Activated CD4-positive, alpha-beta T cell treated with anti-CD3 and anti-CD28 coated beads for 48 hours (primary cell): ENCODE data around the gene COL23A1.
A peak's percentile ranks its signal among the peaks of the same experiment; 100 is the strongest.

Experiments used
- DNase-seq: peaks from one replicate; pipeline ENCODE4 v3.0.0-alpha.2; 2020

Gene COL23A1

DNA sequence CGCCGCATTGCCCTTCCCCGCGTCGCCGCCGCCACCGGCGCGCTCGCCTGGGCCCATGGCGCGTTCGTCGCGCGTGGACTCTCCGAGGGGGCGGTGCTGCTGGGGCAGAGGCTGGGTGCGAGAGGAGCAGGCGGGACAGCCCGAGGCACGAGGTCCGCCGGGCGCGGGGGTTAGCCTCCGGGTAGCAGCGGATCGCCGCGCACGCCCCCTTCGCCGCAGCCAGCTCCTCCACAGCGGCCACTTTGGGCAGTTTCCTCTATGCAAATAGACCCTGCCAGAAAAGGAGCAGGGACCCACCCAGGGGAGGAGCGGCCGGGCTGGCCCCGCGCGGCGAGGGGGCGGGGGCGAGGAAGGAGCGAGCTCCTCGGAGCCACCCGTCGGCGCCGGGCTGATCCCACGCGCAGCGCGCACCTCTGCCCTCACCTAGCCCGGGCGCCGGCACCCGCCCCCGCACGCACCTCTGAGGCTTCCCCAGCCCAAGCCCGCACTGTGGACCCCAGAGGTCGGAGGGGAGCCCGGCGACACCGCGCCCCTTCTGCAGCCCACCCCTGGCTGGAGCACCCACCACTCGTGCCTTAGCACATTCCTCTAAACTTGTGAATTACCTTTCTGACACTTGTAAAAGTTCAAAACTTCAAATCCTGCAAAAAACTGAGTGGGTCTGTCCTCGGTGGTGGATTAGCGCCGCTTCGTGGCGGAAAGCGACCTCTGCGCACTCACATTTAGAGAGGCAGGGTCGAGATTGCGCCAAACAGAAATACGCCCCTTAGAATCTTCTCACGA lies at the start of gene COL23A1:
COL23A1 (minus strand) TSS at position 253 of the 783 bp plus-strand sequence.
- peak; percentile 58 for DNase-seq

DNA sequence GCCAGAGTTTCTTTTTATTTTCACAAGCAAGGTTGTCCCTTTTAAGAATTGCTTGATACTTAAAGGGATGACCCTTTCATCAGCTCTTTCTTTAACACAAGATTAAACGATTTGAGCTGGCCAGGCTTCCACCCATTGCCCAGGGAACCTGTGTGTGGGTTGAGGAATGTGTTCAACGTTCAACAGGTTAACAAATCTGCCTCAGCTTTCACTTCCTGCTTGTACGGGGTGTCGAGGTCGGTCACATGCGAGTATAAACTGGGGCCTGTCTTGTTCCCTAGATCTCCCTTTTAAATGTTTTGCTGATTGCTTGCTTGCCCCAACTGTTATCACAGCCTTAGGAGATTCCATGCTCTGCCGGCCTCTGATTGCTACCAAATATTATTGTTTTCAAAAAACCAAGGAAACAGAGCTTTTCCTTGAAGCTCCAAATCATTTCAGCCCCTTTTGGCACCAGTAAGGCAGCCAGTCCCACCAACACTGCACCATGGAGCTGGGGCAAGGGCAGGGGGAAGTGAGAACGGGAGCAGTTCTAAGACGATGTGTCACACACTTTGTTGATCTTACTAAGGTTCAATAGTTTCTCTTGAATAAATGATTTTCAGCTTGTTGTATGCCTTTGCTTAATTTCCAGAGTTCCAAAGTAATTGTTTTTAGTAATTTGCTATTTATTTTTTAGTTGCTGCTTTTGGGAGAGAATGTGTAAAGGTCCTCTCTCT lies 47.3 kb upstream of the COL23A1 start:
- no peak for DNase-seq

DNA sequence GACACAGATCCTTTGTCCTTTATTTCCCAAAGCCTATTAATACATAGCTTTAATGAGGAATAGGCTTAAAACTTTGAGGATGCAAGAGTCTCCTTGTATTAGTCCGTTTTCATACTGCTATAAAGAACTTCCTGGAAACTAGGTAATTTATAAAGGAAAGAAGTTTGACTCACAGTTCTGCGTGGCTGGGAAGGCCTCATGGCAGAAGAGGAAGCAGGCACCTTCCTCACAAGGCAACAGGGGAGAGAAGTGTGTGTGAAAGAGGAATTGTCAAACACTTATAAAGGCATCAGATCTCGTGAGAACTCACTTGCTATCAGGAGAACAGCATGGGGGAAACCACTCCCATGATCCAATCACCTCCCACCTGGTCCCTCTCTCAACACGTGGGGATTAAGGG lies 42.1 kb upstream of the COL23A1 start:
- no peak for DNase-seq

DNA sequence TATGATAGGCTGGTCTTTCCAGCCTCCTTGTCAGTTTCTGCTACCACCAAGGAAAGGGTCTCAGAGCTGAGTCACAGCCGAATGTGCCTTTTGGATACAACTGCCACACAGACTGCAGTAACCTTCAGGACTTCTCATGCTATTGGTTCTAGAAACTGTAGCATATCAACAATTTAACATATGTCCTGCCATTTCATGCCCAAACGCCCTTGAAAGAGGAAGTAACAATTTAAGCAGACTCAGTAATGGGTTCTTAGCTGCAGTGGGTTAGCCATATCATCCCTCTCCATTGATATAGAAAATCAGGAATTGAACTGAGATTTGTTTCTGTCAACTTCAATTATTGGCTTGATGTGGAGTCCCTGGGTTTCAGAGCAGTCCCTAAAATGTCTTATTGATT lies 40.8 kb upstream of the COL23A1 start:
- no peak for DNase-seq

DNA sequence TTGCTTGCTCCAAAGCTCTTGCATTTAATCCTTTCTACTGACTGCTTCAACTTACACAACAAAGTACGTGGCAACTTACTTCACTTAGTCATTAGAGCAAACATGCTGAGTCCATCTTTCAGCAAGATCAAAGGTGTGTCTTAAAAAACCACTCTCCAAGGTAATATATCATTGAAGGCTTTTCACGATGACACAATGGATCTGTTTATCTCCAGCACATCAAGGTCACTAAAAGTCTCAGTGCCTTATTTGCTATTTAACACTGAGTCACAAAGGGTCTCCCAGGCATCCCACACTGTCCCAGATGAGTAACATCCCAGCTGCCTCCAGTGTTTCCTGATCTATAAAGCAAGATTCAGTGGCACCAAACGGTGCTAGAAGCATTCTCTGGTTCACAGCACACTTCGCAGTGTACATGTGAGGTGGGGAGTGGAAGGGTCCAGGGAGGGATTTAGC lies 40.3 kb upstream of the COL23A1 start:
- DNase-seq = no peak

DNA sequence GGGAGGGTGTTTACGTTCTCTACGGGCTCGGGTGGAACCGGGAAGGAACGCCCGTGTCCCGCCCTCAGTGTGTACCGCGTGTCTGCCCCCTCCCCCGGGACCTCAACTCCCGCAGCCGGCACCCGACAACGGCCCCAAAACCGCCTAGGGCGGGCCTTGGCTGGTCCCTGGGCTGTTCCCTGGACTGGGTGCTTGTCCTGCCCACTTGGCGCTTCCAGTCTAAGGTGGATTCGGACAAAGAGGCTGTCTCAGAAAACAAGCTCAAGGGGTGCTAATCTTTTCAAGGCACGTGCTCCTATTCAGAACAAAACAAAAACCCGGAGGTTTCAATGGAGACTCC lies 37.0 kb upstream of the COL23A1 start:
- no peak for DNase-seq

DNA sequence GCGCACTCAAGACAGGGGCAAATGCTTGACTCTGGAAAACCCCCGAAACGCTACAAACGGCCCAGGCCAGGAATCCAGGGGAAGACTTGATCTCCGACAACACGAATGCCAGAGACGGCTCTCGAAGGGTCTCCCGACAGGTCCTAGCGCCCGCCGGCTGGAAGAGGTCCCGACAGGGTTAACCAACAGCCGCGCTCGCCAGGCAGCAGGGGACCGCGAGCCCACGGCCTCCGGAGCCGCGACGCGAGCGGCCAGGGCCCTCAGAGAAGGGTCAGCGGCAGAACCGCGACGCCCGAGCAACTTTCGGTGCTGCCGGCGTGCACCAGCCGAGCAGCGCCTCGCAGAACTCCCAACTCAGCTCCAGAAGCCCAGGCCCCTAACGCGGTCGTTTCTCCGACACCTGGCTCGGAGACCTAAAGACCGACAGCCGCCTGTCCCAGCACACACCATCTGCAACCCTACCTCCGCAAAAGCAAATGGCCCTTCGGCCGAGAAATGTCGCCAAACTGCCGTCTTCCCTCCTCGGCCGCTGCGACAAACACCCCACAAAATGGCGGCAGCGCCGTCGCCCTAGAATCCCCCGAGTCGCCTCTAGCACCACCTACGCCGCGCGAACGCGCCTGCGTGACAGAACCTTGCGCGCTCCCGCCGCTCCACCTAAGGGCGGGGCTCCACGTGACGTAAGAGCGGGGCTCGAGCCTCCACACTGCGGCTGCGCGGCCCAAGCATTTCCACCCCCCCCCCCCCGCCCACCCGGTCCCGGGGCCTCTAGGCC lies 36.5 kb upstream of the COL23A1 start, which contains the start of gene CLK4:
CLK4 (minus strand) TSS at position 567 of the 775 bp plus-strand sequence. CDS start 3,634 bp downstream, outside the sequence.
- DNase-seq = peak; percentile 98

DNA sequence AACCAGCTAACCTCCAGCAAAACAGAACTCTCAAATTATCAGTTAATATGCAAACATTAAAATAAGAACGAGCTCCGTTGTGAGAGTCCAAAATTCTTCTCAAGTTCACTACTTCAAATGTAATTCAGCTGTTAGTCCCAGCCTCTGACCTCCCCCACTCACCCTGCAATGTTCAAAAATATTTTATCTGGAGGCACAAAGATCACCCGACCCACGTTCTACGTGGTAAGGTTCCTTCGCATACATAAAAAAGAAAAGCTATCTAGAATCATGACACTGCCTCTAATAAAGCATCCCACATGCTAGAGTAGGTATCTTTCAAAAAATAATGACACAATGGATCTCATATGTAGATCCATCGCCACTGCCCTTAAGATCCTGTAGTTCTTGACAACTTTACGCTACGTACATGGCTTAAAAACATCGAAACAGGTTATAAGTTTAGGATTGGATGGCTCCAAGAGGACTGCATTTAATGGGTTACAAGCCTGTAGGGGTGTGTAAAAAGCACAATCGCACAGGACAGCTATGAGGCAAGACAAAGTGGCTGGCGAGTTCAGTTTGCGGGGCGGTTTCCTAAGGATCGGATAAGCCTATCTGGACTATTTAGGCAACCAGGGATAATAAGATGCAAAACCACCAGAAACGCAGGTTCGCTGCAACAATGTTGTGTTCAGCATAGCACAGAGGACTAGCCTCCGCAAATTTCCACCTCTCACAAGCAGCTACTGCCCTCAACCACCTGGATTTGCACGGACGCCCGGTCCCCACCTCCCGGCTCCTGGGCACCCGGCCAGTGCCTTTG lies 35.7 kb upstream of the COL23A1 start:
- DNase-seq = no peak

DNA sequence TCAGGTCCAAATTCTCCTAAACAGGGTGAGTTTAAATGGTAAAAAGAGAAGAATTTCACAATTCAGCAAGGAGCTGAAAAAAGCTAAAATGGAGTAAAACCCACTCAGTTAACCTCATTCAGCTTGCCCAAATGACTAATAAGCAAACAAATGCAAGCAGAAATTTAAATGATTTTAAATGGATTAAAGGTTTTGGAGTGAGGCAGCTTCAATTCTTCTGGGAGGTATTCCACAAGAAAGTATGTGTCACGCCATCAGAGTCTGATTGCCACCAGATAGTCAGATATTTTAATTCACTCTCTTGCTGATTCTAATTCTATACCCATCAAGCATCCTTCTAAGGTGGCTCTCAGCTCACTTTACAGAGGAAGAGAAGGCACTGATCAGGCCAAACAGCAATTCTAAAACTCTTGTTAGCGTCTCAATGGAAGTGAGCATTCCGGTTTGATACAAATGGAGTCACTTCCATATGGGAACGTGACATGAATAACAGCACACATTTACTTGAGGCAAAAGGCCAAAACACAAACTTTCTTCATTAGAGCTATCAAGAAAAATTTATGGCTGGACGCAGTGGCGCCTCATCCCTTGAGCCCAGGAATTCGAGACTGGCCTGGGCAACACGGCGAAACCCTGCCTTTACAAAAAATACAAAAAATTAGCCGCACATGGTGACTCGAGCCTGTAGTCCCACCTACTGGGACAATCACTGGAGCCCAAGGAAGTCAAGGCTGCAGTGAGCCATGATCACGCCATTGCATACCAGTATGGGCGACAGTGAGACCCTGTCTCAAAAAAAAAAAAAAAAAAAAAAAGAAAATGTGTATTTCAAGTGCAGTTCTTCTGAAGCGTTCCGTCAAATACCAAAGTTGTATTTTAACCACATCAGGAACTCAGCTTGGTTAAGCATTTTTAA lies 34.7 kb upstream of the COL23A1 start:
- no peak for DNase-seq

DNA sequence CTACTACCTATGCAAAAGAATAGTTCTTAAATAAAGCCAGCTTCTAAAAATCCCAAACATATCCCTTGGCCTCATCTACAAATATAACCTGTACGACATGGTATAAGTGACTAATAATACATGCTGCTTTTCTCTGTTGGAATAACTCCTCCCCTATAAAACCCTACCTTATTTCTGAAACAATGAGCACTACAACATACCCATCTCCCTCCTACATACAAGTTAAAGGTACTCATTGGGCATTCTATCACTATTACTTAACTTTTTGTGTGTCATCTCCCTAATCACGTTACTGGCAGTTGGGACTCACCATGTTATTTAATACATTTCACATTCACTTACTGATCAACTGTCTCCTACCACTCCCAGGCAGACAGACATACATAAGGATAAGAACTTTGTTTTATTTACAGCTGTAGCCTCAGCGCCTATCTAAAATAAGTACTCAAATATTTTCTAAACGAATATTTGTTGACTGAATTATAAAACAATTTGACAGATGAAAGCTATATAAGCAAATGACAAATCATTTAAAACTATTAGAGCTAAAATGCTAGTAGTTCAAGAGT lies 32.6 kb upstream of the COL23A1 start:
- no peak for DNase-seq

DNA sequence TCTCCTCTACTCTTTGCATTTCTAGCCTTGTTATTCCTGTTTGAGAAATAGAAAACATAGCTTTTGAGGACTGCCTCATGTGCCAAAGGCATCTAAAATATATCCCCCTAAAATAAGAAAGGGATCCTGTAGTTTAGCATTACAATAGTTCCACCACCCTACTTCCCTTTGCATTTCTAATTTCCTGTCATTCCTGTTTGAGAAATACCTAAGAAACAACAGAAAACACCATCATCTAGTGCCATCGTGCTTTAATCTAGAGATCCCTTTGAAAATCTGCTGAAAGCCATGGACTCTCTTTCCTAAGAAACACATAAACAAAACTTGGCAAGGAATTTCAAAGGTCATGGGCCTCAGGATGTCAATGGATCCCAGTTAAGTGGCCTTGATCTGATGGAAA lies 29.2 kb upstream of the COL23A1 start:
- DNase-seq = no peak

DNA sequence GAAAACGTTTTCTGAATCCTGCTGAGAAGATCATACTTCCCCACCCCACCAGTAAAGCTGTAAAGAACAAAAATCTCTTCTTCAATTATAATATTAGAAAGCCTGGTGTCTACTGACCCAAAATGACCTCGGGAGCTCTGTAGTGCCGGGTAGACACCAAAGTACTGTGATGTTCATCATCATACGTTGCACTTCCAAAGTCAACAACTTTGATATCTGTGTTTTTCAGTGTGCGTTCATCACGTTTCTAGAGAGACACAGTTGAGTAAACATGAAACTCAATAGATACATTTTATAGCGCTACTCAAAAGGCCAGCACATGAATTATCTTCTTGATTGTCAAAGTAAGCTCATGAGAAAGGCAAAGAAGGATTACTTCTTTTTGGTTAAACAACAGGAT lies 22.1 kb upstream of the COL23A1 start:
- no peak for DNase-seq

DNA sequence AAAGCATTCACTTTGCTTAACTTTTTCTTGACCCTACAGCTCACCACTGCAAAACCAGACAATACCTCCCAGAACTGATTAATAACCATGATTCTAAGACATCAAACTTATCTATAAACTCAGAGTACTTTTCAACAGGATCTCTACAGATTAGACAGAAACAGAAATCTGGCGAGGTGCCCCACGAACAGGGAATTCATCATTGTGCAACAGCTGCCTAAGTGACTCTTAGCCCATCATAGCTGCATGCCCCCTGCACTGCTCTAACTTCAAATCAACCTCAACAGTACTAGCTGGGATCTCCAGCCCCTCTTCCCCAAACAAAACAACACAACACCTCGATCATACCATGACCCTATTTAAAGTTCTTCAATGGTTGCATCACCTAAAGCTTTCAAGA lies 16.1 kb upstream of the COL23A1 start:
- no peak for DNase-seq

DNA sequence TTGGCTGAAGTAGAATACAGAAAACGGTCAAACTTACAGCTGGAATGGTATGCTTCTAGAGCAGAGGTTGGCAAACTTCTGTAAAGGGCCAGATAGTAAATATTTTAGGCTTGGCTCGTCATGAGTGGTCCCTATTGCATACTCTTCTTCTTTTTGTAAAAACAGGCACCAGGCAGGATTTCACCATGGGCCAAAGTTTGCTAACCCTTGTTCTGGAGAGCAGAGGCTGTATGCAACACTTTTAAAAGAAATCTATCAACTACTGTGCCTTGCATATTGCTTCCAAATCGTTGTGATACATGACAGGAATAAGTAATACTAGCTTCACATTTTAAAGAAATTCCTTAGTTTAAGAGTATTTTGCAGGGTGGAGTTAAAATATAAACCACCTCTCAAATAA lies 15.6 kb upstream of the COL23A1 start:
- DNase-seq = no peak

DNA sequence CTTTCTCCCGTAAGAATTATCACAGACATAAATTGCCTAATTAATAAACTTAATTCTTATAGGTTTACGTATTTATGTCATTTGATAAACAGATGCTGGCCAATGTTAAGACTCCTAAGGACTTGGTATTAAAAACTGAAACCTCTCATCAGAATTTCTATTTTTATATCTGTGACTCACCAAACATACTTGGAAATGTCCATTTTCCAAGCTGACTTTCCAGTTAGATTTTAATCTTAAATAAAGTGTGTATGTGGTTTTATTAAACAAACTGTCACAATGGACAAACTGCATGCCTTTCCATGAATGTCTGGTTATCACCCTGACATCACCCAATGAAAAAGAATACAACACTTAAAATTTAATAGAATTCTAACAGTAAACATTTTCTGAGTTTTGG lies 12.6 kb upstream of the COL23A1 start:
- DNase-seq = no peak

DNA sequence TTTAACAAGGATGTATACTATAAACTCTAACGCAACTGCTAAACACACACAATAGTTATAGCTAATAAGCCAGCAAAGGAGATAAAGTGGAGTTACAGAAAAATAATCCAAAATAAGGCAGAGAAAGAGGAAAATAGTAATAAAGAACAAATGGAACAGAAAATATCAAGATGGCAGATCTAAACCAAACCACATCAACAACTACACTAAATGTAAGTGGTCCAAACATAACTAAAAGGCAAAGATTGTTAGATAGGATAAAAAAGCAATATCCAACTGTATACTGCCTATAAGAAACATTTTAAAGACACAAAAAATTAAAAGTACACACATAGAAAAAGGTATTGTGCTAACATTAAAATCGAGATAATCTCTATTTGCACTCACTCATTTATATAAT lies 5.6 kb upstream of the COL23A1 start:
- no peak for DNase-seq

DNA sequence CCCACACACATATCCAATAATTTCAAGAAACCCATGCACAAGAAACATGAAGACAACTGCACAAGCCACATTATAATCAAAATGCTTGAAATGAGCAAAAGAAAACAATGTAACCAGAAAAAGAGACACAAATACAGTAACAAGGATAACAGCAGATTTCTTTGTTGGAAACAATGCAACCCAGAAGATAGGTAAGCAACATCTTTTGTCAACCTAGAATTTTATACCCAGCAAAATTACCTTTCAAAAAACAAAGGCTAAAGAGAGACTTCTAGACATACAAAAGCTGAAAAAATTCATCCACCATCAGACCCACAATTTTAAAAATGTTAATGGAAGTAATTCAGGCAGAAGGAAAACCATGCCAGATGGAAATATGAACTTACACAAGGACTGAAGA lies 5.0 kb upstream of the COL23A1 start:
- no peak for DNase-seq

DNA sequence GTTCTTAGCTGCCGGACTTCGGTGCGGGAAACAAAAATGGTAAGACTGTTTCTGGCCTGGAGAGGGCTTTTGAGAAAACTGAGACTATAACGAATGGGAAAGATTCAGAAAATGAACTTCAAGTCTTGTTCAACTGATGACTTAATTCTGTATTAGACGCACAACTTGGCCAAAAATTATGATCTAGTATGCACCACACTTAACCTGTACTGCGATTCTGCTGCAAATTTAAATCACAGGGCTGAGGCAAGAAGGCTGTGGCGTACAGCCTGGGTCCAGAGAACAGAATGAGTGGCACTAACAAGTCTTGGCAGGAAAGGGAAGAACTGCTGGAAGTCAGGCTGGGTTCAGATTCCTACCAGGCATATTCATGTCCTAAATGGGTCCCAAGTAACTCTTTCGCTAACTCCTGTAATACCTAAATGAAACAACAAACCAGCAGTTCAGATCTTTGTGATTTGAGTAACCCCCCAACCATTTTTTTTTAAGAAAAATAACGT lies 781 bp upstream of the COL23A1 start:
- DNase-seq = no peak

DNA sequence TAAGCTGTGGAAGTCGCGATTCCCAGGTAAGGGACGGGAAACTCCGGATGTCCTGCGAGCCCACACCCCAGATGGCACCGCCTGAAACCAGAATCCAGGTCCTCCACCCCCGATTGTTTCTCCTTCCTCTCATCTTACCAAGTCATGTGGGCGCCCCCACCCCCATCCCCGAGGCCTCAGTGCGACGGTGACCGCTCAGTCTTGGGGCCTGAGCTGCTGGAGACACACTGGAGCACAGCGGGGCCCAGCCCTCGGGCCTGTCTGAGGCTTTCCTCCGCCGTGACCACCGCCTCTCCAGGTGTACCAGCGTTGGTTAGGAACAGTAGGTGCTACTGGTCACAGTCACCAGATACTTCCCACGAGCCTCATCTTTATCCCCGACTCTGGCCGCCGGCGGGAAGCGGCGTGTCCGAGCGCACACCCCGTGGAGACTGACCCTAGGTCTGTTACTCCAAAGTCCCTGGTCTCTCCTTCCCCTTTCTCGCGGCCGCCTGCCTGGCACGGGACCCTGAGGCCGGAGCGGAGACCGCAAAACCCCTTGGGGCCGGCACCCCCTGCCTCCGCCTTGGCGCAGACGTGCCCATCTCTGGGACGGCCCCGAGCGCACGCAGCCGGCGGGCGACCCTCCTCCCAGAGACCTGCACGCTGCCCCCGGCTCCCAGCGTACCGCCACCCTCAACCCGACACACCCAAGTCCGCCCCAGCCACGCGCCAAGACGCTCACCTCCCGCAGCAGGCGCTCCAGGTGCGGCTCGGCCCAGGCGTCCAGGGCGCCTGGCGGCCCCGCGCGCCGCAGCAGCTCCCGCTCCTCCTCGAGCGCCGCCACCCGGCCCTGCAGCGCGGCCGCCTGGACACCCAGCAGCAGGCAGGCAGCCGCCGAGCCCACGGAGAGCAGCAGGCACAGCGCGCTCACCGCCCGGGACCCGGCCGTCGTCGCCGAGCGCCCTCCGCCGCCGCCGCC lies 733 bp downstream of the COL23A1 start:
- DNase-seq = peak; percentile 21

DNA sequence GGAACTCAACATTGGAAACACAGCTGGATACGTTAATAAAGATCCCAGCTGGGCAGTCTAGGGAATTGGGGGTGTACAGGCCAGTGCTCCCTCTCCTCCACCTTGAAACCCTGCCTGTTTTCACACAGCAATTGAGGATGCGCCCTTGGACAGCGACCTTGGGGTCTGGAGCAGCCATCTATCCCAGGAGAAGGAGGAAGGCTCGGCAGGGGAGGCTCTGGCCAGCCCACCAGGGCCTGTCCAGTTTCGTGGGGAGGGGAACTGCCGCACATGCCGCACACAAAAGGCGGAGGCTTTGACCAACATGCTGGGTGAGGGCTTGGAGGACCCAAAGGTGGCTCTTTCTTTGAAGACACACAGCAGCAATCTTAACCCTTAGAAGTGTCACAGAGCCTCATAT lies 1.4 kb downstream of the COL23A1 start:
- no peak for DNase-seq
